Medulla oblongata (tissue), 1 donor: ENCODE data around the gene DHX8.

Experiments
- DNase-seq: peaks from one replicate; pipeline ENCODE4 v3.0.0-alpha.2; 2015; ENCODE audit errors: extremely low spot score

The DHX8 gene

GRCh38 chr17:43524945-43525575 lies 41.3 kb downstream of the DHX8 start:
- no peak for DNase-seq

GRCh38 chr17:43526886-43527648 lies 43.3 kb downstream of the DHX8 start:
- DNase-seq, result no peak

- DNase-seq, result peak; percentile 54
Observed at GRCh38 chr17:43528319-43528987, 44.7 kb downstream of the DHX8 start.

- DNase-seq, result no peak
Observed at GRCh38 chr17:43528988-43529814, 45.4 kb downstream of the DHX8 start.

- DNase-seq, result no peak
Observed at GRCh38 chr17:43529947-43530287, 46.1 kb downstream of the DHX8 start.

- no peak for DNase-seq
Observed at GRCh38 chr17:43530288-43531081, 46.7 kb downstream of the DHX8 start.

GRCh38 chr17:43531082-43531378 lies 47.3 kb downstream of the DHX8 start:
- no peak for DNase-seq

- DNase-seq, result no peak
Observed at GRCh38 chr17:43531955-43532354, 48.2 kb downstream of the DHX8 start.

- DNase-seq, result no peak
Observed at GRCh38 chr17:43532581-43532980, 48.8 kb downstream of the DHX8 start.

GRCh38 chr17:43533699-43534098 lies 49.9 kb downstream of the DHX8 start:
- no peak for DNase-seq

GRCh38 chr17:43534909-43535308 lies 51.1 kb downstream of the DHX8 start:
- DNase-seq, result no peak

GRCh38 chr17:43536236-43536992 lies 52.6 kb downstream of the DHX8 start:
- DNase-seq, result no peak

- no peak for DNase-seq
Observed at GRCh38 chr17:43540821-43541674, 57.3 kb downstream of the DHX8 start.

- DNase-seq, result no peak
Observed at GRCh38 chr17:43542859-43543258, 59.1 kb downstream of the DHX8 start.

- DNase-seq, result no peak
Observed at GRCh38 chr17:43543300-43543699, 59.5 kb downstream of the DHX8 start.

GRCh38 chr17:43543771-43544575 lies 60.2 kb downstream of the DHX8 start:
- DNase-seq, result no peak

GRCh38 chr17:43545383-43545632 lies 61.5 kb downstream of the DHX8 start:
- no peak for DNase-seq

- peak; percentile 89 for DNase-seq
Observed at GRCh38 chr17:43546319-43547188, 62.8 kb downstream of the DHX8 start, which contains the start of gene ETV4. Gene ETV4 (minus strand): TSS chr17:43546340. CDS start chr17:43545617, 723 bp downstream.
